Vagina (tissue), 2 donors: ENCODE data around the gene SIGLEC9.

Source experiments
- CTCF ChIP-seq, 3 experiments: fragments of 450-650 bp in 2 of 3; fragments of 200-600 bp in 1 of 3; sonication (generic) in 1 of 3; IDR thresholded peaks; one replicate each; pipeline ENCODE4 v1.5.1; 2017 to 2019; ENCODE audit warnings: antibody characterized with exemption in 3 of 3, mild to moderate bottlenecking in 2 of 3, moderate library complexity in 2 of 3
- POLR2A ChIP-seq, 2 donors: fragments of 450-650 bp; IDR thresholded peaks; one replicate each; pipeline ENCODE4 v1.6.1; 2017; ENCODE audit warnings: antibody characterized with exemption in 2 of 2, mild to moderate bottlenecking in 2 of 2, moderate library complexity in 2 of 2
- POLR2AphosphoS5 ChIP-seq, 2 donors: sonication (generic); formaldehyde crosslinking; IDR thresholded peaks; one replicate each; pipeline ENCODE4 v1.9.0; 2017; ENCODE audit warnings: antibody characterized with exemption in 2 of 2, mild to moderate bottlenecking in 2 of 2, low read depth in 1 of 2; ENCODE audit not compliant: insufficient read depth in 1 of 2

GRCh38 chr19:51100601-51101000, 24.1 kb upstream of the SIGLEC9 start:
- TF ChIP-seq CTCF (IDR thresholded peaks at IDR 0.05): no peak
- TF ChIP-seq POLR2A (IDR thresholded peaks at IDR 0.05): no peak
- TF ChIP-seq POLR2AphosphoS5 (IDR thresholded peaks at IDR 0.05; ENCODE audit: insufficient read depth in 1 of 2, low read depth in 1 of 2): no peak
